NCI-H146 (cell line): ENCODE data around the gene PNKD.

Experiments
- DNase-seq: peaks from one replicate; lab custom pipeline; 2025; lab: John Stamatoyannopoulos, UW

Gene PNKD

DNA sequence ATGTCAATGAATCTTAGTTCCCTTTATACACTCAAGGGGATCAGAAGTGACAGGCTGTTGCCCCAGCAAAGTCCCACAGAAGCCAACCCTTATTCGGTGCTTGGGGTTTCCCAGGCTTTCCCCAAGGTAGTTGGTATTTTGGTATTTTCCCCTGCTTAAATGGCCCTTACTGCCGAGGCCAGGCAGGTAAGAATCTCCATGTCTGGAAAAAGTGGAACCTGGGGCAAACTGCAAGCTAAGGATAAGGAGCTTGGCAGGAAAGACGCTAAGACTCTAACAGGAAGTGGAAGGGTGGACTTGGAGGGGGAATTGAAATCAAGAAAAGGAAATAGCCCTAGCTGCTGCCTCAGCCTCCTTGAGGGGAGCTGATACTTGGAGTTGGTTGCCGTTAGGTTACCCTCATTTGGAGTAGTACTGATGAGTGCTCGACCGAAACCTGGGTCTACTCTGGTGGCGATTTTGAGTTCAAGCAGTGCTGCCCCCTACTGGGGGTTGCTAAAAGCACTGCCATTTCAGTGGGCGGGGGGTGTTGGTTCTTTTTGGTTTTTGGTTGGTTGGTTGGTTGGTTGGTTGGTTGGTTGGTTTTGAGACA lies 12.8 kb upstream of the PNKD start:
- no peak for DNase-seq

DNA sequence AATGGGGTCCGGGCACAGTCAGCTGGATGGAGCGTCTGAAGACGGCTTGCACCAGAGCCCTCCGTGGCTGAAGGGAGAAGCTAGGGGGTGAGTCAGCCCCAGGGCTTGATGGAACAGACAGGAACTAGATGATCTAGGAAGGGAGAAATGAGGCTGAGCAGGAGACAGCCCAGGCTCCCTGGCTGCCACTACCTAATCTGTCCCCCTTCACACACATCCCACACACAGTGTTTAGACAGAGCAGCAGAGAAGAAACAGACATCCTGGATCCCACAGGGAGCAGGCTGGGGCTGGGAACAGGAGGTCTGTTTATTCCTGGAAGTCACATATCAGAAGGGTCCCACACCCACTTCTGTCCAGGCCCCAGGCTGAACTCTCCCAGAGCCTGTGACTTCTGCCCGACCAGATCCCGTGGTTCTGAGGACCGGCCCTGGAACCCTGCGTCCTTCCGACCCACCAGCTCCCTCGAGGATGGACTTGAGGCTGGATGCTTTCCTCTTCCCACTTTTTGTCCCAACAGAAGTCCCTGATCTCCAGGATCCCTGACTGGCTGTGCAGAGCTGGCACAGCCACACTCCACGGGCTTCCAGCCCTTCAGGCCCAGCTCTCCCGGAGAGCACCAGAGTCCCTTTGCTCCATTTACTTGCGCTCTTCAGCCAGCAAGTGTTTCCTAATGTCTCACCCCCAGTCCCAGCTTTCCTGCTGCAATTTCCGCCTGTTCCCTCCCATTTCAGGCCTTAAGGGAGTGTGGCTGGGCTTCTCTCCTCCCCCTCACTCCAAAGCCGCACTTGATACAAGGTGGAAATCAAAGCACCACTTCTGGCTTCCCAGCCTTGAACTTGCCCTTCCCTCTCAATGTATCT lies 11.0 kb upstream of the PNKD start:
- no peak for DNase-seq

DNA sequence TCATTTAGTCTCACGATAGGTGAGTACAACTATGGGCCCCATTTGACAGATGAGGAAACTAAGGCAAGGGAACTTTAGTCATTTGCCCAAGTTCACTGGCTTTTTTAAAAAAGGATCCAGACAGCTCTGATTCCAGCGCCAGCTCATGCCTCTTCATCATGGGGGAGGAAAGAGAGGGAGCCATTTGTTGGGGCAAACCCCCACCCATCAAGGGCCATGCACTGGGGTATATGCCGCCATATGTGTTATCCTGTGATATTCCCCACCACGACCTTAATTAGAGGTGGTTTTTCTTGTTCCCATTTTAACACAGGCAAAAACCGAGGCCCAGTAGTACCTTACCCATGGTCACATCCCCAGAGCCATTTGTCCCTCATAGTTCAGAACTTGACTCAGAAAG lies 10.2 kb upstream of the PNKD start:
- no peak for DNase-seq

DNA sequence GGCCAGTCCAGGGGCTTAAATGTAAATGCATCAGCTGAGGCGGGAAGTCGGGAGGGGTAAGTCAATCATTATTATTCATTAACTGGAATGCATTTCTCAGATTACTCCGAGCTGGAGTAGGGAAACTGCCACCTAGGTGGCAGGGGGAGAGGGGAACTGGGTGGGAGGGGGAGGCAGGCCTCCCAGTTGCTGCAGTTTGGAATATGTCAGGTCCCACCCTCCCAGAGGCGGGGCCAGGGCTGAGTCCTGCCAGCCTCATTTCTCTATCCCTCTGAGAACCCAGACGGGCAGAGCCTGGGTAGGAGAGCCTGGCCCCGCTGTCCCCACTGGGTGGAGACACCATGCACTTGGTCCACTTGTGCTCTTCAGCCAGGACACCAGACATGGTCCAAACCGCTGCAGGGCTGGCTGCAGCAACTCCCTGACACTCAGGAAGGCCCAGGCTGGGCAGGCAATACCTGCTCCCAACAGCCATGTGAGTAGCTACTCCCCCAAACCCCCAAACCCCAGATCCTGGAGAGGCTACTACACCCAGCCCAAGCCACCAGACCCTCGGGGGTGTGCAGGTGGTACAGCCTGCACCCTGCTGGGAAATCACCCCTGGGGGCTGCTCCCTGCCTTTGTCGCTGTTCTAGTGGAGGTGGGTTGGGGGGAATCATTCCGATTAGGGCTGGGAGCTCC lies 9.4 kb upstream of the PNKD start, which contains the start of gene GPBAR1:
Gene GPBAR1 (plus strand): TSS at position 274 of the 681 bp plus-strand sequence. CDS start 1,710 bp downstream, outside the sequence.
- peak; percentile 43 for DNase-seq

DNA sequence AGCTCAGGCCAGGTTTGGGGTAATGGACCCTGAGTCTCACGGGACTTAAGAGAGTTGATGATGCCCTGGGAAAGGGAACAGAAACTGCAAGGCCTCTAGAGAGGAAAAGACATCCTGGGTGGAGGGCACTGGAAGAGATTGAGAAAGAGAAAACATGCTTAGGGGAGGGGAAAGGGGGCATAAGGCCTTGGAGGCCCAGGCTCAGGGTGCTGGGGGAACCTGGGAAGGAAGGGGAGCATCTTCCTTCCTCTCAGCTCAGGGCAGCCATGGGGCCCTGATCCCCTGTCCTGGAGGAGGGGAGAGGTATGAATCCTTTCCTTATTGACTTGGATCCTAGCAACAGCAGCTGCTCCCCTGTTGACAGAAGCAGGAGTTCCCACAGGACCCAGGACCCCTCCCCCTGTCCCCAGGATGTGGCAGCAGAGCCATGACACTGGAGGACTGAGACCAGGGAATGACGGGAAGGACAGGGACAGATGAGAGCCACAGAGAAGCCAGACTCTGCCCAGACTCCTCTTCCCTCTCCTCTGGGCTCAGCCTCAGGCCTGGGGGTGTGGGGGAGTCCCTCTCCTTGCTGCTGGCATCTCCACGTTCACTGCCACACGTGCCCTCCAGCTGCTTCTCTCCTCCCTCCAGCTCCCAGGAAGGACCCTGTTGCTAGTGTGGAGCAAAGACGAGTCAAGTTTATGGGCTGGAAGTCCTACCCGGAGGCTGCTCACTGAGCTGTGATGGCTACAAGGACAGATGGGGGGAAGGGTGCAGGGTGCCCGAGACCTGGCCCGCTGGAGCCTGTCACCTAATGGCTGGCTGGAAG lies 8.7 kb upstream of the PNKD start:
- peak; percentile 3 for DNase-seq

DNA sequence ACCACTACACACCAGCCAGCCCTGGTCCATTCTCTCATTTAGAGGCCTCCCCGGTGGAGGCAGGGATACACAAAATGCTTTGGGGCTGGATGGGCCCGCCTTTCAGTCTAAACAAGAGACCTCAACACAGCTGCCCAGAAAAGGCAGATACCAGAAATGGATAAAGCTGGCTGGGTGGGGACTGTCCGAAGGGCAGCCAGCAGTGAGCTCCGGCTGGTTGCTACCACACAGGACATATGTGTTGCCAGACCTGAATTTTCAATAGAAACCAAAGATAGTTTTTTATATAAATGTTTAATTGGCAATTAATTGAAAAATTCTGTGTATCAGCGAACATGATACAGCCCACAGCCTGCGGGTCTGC lies 8.1 kb upstream of the PNKD start:
- no peak for DNase-seq

DNA sequence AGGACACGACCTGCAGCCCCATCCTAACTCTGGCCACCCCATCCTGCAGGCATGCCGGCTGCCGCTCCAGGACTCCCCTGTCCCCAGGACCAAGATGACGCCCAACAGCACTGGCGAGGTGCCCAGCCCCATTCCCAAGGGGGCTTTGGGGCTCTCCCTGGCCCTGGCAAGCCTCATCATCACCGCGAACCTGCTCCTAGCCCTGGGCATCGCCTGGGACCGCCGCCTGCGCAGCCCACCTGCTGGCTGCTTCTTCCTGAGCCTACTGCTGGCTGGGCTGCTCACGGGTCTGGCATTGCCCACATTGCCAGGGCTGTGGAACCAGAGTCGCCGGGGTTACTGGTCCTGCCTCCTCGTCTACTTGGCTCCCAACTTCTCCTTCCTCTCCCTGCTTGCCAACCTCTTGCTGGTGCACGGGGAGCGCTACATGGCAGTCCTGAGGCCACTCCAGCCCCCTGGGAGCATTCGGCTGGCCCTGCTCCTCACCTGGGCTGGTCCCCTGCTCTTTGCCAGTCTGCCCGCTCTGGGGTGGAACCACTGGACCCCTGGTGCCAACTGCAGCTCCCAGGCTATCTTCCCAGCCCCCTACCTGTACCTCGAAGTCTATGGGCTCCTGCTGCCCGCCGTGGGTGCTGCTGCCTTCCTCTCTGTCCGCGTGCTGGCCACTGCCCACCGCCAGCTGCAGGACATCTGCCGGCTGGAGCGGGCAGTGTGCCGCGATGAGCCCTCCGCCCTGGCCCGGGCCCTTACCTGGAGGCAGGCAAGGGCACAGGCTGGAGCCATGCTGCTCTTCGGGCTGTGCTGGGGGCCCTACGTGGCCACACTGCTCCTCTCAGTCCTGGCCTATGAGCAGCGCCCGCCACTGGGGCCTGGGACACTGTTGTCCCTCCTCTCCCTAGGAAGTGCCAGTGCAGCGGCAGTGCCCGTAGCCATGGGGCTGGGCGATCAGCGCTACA lies 7.4 kb upstream of the PNKD start:
- no peak for DNase-seq

DNA sequence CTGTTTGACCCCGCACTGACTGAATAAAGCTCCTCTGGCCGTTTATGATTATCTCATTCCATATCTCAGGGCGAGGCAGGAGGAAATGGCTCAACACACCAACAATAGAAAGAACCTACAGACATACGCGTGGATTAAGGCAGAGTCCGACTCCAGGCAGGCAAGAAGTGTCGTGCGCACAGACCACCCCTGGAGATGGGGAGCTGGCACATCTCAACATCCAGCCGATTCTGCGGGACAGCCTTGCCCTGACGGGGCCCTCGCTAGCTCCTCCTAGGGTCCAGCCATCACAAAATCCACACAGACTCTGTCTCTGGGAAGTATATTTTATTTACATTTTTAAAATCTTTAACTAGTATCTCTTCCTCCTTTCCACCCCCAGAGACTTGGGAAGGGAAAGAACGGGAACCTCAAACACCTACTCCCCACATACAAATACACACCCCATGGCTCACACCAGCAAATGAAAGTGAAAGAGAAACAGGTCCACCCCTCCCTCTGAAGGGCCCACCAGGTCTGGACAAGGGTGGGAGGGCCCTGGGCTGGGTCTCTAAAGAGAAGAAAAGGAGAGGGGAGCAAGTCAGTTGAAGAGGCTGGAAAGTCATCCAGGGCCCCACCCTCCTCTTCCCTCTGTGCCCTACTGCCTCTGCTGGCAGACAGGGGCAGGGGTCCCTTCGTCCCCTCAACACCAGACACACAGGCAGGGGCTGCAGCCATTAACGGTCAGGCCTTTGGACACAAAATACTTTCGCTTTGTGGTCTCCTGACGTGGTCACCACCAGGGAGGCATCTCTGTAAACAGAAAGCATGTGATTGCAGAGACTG lies 6.3 kb upstream of the PNKD start:
- no peak for DNase-seq

DNA sequence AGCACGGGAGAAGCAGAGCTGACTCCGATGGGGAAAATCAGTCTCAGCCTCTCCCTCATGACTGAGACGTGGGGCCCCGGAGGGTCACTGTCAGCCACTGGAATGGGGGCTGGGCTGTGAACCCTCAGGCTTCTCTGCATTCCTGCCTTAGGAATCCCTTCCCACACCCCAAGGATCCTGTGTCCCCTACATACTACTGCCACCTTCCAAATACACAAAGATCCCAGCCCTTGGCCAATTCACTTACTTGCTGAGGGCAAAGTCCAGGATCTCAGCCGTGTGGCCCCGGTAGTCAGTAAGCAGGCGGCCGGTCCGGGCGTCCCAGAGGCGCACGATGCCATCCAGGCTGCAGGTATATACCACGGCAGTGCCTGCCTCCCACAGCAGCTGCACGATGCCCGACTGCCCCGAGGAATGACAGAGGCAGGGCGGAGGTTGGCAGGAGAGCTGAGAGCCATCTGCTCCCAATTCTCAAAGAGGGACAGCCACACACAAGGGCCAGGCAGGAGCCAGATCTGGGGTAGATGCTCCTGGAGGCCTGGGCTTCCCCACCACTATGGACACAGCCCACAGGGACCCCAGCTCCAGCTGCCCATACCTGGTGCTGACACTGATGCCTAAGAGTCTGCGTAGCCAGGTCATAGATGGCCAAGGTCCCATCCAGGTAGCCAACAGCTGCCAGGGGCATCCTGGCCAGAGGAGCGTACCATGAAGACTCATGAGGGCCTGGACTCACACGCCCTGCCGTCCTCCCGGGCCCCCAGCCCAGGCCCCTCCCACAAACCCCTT lies 5.4 kb upstream of the PNKD start:
- no peak for DNase-seq

DNA sequence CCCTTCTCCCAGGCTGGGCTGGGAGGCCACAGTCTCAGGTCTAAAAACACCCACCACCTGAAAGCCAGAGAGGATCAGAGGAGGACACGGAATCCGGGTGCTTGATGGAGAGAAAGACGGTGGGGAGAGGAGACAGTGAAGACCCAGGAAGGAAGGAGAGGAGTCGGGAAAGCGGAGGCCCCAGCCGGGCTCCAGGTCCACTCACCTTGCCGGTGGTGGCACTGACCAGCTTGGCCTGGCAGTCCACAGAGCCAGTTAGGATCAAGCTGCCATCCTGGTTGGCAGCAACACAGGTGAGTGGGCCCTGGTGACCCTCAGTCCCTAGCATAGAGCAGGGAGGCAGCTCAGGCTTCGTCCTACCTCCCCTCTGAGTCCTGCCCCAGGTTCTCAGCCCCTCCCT lies 4.7 kb upstream of the PNKD start:
- no peak for DNase-seq

DNA sequence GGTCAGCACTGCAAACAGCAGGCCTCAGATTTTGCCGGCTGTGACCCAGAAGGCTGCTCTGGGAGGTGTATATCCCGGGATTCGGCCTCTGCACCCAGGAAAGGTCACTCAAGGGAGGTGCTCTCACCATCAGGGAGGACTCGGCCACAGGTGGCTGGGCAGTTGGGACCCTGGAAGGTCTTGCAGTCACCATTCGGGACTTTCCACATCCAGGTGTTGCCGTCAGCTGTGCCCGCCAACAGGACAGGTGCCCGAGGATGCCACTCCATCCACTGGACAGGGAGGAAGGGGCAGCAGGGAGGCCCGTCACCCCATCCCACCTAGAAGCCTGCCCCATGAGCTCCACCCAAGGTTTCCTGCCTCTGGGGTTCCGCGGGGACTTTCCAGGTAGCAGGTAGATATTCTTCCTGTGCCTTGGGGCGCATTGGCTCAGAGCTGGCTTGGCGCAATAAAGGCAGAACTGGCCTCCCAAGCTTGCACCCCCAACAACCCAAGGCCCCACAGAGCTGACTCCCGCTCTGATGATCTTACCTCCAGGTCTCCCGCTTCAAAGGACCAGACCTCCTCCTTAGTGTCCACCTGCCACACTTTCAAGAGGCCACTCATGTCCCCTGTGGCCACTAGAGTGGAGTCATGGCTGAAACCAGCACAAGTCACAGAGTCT lies 3.9 kb upstream of the PNKD start:
- DNase-seq, result no peak

DNA sequence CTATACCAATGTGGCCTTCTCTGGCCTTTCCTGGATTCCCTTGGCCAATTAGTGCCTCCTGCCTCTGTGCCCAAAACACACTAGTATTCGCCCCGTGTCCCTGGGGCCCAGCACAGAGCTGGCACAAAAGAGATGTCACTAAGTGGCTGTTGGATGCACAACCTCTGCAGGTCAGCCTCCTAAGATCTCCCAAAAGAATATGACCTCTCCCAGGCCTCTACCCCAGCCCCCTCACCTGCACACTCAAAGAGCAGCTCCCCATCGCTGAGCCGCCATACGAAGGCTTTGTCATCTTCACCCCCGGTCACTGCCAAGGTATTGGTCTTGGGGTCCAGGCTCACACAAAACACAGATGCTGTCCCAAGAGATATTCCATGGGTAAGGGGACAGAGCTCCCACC lies 3.1 kb upstream of the PNKD start:
- DNase-seq, result no peak

DNA sequence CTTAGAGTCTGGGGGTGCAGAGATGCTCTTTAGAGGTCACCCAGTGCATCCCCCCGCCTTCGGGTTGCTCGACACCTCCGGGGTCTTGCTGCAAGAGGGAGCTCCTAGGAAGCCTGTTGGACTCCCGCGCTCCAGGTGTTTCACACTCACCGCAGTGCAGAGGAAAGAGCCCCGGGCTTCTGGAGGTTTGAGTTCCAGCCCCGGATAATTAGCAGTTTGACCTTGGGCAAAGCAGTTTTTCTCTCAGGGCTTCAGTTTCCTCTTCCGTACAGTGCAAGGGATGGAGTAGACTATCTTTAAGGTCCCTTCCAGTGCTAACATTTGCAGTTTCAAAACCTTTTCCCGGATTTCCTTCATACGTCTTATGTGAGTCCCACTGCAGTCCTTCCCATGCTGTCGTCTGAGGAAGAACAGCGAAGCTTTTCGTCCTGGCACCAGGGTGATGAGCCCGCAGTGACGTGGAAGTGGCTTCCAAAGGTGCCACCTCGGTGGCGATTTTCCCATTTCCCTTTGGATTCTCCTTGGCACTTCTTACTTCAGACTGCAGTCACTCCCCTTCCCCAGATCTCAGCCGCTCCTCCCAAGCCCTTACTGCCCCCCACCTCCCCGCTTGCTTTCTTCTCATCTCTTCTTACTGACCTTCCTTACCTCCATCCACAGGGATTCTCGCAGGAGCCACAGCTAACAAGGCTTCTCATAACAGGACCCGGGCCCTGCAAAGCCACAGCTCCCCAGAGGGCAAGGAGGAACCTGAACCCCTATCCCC lies 585 bp downstream of the PNKD start:
- DNase-seq, result peak; percentile 33

DNA sequence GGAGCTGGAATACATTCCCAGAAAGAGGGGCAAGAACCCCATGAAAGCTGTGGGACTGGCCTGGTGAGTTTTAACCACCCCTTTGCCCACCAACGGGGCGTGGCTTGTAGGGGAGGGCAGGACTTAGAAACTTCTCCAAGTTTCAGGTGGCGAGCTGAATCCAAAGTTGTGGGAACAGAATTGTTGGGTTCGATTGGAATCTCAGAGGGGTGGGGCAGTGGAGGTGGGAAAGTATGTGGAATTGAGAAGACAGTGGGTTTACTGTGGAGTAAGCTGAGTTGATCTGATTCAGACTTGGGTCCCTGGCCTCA lies 1.1 kb downstream of the PNKD start:
- DNase-seq, result no peak

DNA sequence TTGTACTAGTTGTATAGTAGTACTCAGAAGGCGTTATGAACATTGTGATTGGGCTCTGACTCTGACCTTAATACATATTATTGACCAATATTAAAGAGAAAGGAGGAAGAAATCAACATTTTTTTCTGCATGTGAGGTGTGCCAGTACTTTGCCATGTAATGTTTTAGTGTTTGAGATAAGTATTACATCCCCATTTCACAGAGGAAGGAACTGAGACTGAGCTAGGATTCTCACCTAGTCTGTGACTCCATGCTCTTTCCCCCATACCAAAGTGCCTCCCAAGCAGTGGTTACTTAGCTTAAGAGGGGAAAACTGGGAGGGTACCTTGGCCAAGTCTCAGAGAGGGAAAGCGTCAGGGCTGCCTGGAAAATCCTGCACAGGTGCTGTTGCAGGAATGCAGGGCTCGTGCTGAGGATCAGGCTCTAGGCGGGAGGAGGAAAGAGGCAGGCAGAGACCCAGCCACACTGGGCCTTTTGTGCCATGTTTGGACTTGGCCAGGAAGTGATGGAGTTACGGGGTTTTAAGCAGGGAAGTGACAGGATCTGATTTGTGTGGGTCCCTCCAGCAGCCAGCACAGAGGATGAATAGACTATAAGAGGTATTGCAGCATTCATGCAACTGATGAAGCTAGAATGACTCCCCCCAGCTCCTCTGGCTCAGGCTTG lies 1.7 kb downstream of the PNKD start:
- DNase-seq, result no peak

DNA sequence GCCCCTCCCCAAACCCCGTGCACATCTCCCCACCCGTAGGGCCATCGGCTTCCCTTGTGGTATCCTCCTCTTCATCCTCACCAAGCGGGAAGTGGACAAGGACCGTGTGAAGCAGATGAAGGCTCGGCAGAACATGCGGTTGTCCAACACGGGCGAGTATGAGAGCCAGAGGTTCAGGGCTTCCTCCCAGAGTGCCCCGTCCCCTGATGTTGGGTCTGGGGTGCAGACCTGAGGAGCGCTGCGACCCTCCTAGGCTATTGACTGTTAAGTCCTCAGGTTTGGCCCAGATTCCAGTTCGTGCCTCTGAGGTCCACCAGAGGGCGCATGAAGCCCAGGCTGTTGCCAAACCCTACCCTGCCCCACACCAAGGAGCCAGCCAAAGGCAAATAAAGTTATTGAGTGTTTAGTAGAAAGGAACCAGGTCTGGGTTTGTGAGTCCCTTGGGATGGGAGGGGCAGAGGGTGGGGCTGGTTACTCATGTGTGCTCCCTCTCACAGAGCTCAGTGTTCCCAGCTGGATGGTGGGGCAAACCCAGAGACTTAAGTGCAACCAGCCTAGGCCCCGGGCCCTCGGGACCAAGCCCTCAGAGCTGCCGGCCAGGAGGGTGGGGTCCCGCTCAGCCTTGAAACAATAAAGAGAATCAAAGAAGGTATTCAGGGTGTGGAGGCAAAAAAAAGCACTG lies 2.4 kb downstream of the PNKD start:
- DNase-seq, result peak; percentile 45
